Skeletal muscle cell (primary cell): Measurements from ENCODE around the gene PDZD4.

Experiments used
- DNase-seq: peaks from one replicate; pipeline ENCODE4 v3.0.0-alpha.2; 2010; ENCODE audit warnings: low read depth
- H3K4me3 ChIP-seq: 2 replicates; pipeline ENCODE4 v1.5.1; 2011; ENCODE audit warnings: low read depth, mild to moderate bottlenecking, control low read depth, low read length, moderate library complexity

The PDZD4 gene, protein sequence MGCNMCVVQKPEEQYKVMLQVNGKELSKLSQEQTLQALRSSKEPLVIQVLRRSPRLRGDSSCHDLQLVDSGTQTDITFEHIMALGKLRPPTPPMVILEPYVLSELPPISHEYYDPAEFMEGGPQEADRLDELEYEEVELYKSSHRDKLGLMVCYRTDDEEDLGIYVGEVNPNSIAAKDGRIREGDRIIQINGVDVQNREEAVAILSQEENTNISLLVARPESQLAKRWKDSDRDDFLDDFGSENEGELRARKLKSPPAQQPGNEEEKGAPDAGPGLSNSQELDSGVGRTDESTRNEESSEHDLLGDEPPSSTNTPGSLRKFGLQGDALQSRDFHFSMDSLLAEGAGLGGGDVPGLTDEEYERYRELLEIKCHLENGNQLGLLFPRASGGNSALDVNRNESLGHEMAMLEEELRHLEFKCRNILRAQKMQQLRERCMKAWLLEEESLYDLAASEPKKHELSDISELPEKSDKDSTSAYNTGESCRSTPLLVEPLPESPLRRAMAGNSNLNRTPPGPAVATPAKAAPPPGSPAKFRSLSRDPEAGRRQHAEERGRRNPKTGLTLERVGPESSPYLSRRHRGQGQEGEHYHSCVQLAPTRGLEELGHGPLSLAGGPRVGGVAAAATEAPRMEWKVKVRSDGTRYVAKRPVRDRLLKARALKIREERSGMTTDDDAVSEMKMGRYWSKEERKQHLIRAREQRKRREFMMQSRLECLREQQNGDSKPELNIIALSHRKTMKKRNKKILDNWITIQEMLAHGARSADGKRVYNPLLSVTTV

DNA sequence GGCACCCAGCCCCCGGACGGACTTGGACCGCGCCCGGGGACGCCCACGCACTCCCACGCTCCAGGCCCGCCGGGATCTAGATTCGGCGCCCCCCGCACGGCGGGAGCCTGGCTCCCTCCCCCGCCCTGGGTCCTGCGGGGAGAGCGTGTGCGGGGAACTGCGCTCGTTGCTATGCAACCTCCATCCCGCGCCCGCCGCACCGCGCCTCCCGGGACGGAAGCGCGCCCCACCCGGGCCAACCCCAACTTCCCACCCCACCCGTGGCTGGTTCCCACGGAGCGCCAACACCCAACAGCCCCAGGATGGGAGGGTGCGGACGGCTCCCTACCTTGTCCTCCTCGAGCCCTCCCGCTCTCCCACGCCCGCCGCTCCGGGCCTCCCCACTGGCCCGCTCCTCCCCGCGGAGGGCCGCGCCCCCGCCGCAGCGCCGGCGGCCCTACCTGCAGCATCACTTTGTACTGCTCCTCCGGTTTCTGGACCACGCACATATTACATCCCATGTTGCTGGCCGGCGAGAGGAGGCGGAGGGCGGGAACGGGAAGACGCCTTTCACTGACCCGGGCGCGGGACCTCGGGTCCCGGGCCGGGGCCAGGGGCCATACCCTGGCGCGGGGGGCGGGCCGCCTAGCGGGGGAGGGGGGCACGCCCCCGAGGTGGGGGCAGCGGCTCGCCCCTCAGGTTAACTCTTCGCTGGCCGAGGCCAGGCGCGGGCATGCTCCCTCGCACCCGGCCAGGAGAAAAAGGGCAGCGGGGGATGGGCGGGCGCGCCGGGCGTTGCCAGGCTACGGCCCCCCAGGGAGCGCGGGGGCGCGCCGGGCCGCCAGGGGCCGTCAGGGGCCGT lies at the start of gene PDZD4:
PDZD4 (minus strand) TSS at position 746 of the 841 bp plus-strand sequence; CDS start at position 500, 246 bp downstream.
- DNase-seq: no peak
- peak within 1 kb of the TSS; percentile 20 for H3K4me3 ChIP-seq

DNA sequence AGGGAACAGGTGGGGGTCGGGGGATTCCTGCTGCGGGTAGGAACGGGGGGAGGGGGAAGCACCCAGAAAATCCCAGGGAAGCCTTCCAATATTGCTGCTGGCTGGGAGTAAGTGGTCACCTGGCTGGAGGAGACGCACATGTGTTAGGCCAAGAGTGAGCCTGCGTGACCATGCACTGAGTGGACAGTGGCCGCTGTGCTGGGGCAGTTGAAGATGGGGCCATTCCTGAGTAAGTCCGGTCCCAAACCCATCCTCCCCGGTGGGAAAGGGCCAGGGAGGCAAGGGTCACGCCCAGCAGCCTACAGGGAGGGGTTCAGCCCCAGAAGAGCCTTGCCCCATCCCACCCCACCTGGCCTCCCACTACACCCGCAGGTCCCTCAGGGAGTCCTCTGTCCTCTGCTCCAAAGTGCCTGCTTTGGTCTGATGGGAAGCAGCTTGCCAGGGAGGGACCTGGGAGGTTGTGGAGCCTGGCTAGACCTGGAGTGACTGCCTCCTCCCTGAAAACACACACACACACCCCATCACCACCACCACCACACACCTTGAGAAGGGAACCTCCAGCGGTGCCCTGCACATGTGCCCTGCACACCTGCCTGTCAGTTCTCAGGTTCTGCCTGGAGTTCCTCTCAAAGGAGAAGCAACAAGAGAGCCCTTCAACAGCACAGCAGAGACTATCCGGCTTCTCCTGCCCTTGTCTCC lies 49.5 kb upstream of the PDZD4 start:
- no peak for DNase-seq

GRCh38 chrX:153878969-153879653 lies 48.8 kb upstream of the PDZD4 start:
- DNase-seq: no peak
- no peak overlapping the region for H3K4me3 ChIP-seq

More for the DNA sequence above, 49.5 kb upstream of the PDZD4 start:
- H3K4me3 ChIP-seq: no peak overlapping the region

GRCh38 chrX:153878345-153878744 lies 48.0 kb upstream of the PDZD4 start:
- no peak for DNase-seq
- H3K4me3 ChIP-seq: no peak overlapping the region

- no peak for DNase-seq
- H3K4me3 ChIP-seq: no peak overlapping the region
Observed at GRCh38 chrX:153877571-153878261, 47.4 kb upstream of the PDZD4 start.

- no peak for DNase-seq
- H3K4me3 ChIP-seq: no peak overlapping the region
Observed at GRCh38 chrX:153876112-153876491, 45.8 kb upstream of the PDZD4 start.

- no peak overlapping the region for H3K4me3 ChIP-seq
- DNase-seq: no peak
Observed at GRCh38 chrX:153875391-153876111, 45.2 kb upstream of the PDZD4 start.

- no peak for DNase-seq
- no peak overlapping the region for H3K4me3 ChIP-seq
Observed at GRCh38 chrX:153874366-153875125, 44.2 kb upstream of the PDZD4 start.

GRCh38 chrX:153874085-153874365 lies 43.7 kb upstream of the PDZD4 start:
- no peak for DNase-seq
- no peak overlapping the region for H3K4me3 ChIP-seq

DNA sequence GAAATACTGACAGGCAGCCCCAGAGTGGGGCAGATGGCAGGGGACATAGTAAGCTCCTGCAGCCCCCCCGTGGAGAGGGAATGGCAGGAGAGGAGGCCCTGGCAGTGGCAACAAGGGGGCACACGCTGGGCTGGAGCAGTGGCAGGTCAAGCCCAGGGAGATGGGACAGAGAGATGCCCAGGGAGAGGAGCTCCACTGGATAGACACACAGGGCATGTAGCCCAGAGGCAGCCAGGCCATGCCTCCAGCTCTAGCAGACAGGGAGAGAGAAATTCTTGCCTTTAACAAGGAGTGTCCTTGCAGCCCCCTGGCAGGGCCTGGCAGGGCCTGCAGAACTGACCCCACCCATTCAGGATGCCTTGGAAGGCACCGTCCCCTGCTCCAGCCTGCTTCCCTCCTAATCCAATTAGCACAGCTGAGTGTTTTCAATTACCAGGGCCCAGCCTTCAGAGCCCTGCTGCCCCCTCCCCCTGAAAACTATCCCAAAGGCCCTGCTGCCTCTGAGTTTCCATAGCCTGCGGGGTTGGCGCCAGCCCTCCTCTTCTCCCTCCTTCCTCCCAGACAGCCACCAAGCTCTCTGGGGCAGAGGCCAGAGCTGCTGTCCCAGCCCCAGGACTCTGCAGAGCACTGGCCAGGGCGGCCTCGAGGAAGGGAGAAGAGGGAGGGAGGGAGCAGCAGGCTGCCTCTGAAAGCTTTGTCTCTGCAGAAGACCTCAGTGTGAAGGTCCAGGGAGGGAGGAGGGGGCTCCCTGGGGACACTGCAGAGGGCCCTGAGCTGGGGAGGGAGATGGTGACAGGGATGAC lies 43.1 kb upstream of the PDZD4 start:
- no peak overlapping the region for H3K4me3 ChIP-seq
- DNase-seq: no peak

DNA sequence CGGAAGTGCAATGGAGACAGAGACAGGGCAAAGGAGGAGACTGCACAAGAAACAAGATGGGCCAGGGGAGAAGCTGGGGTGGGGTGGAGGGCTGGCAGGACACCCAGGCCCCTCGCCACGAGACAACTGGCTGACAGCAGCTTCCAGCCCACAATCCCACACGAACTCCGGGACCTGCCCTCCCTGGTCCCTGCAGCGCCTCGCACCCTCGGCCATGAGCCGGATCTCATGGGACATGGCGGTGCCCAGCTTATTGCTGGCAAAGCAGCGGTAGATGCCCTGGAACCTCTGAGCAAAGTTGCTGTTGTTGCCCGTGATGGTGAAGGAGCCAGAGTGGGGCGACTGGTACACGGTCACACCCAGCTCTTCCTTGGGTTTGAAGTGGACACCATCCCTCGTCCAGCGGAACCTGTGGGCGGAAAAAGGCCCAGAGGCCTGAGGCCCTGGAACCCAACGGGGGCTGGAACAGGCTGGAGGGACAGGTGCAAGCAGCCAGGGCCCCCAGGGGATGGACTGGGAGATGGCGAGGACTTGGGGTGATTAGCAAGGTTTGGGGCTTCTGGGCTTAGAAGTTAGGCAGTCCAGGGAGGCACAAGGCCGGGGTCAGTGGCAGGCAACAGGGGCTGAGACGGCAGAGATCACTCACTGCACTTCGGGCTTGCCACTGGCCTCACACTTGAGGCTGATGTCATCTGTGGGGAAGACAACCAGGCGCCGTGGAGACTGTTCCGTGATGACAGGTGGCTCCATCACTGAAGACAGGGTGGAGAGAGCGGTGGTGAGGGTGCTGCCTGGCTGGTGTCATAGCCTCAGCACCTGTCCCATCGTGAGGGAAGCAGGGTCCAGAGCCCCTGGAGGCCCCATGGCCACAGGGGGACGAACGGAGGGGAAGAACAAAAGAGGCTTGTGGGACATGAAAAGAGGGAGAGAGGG lies 41.9 kb upstream of the PDZD4 start:
- H3K4me3 ChIP-seq: no peak overlapping the region
- DNase-seq: no peak

- DNase-seq: no peak
Observed at GRCh38 chrX:153871451-153871850, 41.1 kb upstream of the PDZD4 start.

DNA sequence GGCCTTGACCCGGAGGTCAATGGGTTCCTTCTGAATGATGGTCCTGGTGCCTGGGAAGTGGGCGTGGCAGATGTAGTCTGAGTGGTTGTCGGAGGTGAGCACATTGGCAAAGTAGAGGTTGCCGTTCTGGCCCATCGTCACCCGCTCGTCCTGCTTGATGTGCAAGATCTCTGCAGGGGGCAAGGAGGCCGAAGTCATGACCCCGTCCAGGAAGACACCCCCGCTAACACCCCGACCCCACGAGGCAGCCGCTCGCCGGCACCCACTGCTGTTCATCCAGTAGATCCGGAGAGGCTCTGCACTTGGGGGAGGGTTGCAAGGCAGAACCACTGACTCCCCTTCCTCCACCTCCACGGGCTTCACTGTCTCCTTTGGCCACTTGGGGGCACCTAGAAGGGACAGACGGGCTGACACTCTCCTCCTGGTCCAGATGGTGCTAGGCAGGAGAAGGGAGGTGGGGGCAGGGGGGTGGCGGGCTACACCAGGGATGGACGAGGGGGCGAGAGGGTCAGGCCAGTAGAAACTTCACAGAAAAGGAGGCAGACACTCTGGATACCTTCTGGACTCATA lies 40.5 kb upstream of the PDZD4 start:
- no peak for DNase-seq

More at GRCh38 chrX:153871451-153871850, 41.1 kb upstream of the PDZD4 start:
- H3K4me3 ChIP-seq: no peak overlapping the region

GRCh38 chrX:153870288-153870690 lies 39.9 kb upstream of the PDZD4 start:
- DNase-seq: no peak
- H3K4me3 ChIP-seq: no peak overlapping the region

More for the DNA sequence above, 40.5 kb upstream of the PDZD4 start:
- H3K4me3 ChIP-seq: no peak overlapping the region
